COLO829 (cell line): ENCODE results near the gene KCNJ5.
A peak's percentile ranks its signal among the peaks of the same experiment; 100 is the strongest.

Experiments used
- DNase-seq: peaks from one replicate; pipeline ENCODE4 v3.0.0; 2012; ENCODE audit warnings: low spot score

KCNJ5 gene

GRCh38 chr11:128871168-128871610, 20.0 kb upstream of the KCNJ5 start:
- DNase-seq: no peak

GRCh38 chr11:128872094-128872493, 19.1 kb upstream of the KCNJ5 start:
- DNase-seq: no peak

- no peak for DNase-seq
Measured at GRCh38 chr11:128872594-128872993, 18.6 kb upstream of the KCNJ5 start.

DNA sequence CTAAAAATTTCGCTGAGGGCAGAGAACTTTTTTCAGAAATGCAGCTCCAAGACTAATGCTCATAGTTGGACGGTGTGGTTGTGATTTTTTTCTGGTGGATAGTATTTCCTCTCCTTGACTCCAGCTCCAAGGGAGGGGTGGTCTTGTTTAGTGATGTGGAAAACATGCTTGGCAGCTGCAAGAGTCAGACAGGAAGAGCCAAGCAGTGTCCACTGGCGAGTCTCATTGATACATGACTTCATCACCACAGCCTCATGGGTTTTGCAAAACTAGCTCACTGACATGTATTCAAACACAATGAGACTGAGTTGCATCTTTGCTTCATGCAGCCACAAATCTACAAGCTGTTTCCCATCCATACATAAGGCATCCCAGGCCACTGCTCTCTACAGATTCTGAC, 16.7 kb upstream of the KCNJ5 start:
- DNase-seq: no peak

DNA sequence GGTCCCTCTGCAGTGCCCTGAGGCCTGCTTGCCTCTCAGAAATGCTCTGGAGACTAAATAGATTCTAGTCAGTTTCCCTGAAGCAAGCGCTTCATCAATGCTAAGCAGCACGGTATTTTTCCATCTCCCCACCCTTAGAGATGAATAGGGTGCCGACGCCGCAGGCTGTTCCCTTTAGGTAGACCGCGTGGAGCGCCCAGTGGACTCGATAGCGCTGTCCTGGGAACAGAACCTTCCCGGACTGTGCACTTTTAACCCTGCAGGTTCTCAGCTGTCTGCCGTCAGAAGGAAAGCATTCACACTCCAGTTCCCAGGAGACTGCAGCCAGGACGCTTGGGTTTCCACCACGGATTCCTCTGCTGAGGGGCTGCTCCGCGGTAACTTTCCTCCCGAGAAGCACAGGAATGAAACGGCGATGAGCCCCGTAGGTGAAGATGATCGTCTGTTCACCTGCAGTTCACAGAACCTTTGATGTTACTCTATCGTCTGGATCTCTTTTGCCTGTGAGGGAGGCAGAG, 15.0 kb upstream of the KCNJ5 start:
- DNase-seq: no peak

DNA sequence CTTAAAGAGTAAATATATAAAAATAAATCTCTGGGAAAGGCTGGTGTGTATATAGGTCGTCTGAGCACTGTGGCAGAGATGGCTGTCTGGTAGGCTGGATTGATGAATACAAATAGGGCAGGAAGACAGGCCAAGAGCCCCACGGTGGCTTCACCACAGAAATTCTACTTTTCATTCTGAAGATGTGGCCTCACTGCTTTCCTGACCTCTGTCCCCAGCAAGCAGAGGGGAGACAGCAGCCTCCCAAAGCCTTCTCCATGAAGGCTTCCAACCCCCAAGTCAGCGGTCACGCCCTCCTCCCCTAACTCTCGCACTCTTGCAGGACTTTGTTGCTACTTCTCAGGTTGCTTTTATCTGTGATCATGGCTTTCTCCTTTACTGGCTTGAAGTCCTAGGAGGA, 13.4 kb upstream of the KCNJ5 start:
- no peak for DNase-seq

DNA sequence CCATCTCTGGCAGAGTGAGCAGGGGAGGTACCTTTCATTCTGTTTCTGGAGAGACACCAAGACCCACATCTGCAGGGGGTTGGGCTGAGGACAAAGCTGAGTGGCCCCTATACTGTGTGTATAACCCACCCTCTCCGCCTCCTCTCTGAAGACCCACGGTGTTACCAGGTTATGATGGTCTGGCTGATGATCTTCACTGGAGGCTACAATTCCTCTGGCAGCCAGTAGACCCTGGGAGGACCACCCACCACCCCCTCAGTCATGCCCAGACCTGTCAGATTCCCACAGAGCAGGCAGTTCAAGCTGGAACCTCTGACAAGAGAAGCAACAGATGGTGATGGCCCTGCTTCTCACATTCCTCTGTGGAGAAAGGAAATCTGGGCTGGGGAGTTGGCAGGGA, 12.7 kb upstream of the KCNJ5 start:
- DNase-seq: no peak

GRCh38 chr11:128879817-128880216, 11.3 kb upstream of the KCNJ5 start:
- no peak for DNase-seq

GRCh38 chr11:128881221-128881620, 9.9 kb upstream of the KCNJ5 start:
- no peak for DNase-seq

DNA sequence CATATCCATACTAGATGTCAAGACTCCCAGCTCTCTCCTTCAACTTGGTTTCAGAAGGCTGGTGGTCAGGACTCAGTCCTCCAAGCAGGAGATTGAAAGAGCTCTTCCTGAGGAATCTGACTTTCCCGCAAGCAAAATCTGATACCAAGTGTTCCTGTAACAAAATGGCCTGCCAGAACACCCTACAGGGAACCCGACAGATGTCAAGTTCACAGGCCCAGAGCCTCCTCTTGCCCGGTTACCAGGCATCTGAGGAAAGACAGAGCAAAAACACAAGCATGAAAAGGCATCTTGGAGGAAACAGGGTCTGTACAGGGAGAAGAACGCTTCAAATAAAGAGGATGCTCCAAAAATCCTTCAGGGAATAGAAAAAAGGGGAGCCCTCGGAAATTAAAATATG, 8.7 kb upstream of the KCNJ5 start:
- no peak for DNase-seq

DNA sequence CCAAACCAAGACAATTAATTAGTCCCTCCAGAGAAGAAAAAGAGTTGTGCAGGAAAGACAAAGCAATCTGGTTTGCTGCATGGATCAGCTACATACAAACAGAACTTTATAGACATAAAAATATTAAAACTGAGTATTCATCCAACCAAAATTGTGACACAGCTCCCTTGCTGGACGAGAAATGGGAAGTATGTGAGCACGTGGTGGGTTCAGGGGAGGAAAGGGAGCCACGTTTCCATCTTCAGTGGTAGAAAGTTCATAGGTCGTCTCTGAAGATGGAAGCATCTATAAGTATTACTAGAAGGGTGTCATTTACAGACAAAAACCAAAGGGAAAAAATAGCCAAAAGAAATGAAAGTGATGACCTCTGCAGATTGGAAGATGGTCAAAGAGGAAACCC, 7.1 kb upstream of the KCNJ5 start:
- DNase-seq: no peak

DNA sequence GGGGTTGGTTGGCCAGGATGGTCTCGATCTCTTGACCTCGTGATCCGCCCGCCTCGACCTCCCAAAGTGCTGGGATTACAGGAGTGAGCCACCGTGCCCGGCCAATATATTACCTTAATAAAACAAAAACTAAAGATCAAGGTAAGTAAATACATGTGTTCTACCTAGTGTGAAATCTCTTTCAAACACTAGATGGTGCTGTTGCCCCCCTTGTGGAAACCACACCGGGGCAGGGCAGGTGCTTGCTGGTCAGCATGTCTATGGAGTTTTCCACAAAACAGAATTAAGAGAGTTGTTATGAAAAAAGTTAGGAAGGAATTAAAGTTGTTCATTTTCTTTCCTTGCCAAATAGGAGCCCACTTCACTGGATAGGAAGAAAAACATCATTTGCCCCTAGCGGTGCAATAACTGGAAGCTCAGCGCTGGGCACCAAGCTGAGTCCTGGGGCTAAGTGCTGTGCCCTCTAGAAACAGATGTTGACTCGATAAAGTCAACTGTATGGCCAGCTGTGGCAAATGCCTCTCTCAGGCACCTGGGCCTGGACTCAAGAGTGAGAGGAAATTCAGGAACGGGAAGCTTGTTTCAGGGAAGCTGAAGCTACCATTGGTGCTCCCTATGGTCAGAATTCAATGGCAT, 6.3 kb upstream of the KCNJ5 start:
- peak; percentile 39 for DNase-seq

DNA sequence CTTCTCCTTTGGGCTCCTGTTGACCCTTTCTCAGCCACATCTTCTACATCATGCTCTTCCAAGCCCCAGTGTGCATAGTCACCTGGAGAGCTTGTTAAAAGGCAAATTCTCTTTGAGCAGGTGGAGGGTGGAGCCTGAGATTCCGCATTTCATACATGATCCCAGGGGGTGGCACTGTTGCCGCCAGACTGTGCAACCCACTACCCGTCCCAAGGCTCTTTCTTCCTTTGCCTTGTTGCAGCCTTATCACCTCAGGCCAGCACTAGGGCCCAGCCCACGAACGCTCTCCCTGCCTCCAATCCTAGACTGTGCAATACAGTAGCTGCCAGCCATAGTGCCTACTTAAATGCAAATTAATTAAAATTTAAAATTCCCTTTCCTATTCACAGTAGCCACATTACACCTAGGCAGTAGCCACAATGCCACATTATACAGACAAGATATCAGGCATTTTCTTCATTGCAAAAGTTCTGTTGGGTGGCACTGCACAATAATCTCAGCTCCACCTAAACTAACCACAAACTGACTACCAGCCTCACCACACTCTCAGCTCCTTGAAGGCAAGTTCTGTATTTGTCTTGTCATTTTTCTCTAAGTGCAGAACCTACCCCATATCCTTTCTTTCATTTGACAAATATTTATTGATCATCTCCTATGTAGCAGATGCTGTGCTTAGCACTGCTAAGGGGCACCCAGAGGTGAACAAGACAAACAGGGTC, 4.6 kb upstream of the KCNJ5 start:
- DNase-seq: no peak

GRCh38 chr11:128888034-128888985, 2.8 kb upstream of the KCNJ5 start:
- no peak for DNase-seq

GRCh38 chr11:128889657-128890213, 1.4 kb upstream of the KCNJ5 start:
- DNase-seq: no peak

DNA sequence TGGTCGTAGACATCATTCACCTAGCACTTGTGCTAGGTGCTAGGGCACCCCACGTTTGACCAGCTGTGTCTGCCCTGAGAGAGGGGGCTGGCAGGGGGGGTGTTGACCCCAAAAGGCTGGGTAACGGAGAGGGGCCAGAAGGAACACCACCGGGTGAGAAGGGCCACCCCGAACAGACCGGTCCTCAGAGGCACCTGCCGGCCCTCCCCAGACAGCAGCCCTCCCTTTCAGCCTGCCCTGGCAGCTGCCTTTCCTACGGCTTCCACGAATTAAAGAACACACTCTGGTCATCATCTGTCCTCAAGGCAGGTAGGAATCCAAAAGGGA, 977 bp upstream of the KCNJ5 start:
- no peak for DNase-seq

DNA sequence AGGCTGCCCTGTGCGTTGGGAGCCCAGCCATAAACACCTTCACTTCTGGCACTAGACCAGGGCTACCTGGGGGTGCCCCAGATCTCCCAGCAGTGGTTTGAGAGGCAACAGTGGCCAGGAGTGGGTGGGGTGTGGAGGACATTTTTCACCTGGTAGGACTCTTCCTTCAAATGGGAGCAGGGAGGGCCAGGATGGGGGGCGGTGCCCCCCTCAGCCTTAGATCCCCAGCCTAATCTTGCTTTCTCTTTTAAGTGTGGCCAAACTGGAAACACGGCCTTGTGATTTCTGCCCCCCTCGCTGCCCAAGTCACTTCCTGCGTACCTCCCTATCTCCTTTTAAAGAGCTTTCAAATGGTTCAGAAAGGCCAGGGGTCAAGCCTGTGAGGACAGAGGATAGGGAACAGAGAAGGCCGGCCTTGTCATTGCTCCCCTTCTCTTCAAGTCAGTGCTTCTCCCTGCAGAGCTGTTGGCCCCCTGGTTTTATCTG, 800 bp downstream of the KCNJ5 start:
- no peak for DNase-seq

GRCh38 chr11:128892866-128893565, 1.9 kb downstream of the KCNJ5 start:
- no peak for DNase-seq

GRCh38 chr11:128893578-128894285, 2.6 kb downstream of the KCNJ5 start:
- DNase-seq: no peak

DNA sequence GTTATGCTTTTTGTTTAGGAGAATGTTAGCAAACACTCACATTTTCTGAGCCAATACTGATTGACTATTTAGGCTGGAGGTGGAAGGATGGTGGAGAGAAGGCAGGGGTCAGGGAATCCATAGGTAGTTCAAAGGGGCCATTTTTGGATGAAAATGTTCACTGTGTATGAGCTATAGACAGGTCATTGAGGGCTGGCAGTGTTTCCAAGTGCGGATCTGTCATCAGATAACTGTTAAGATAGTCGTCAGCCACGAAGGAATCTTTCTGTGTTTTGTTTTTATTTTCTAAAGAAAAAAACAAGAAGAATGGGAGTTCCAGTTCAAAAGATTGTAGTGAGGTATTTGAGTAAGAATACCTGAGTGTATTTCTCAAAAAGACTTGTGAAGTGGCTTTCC, 3.1 kb downstream of the KCNJ5 start:
- no peak for DNase-seq

- DNase-seq: no peak
Measured at GRCh38 chr11:128894685-128895084, 3.5 kb downstream of the KCNJ5 start.
